Subcutaneous adipose tissue (tissue), 4 donors: ENCODE measurements around the gene VTI1A. TPM values are rescaled to one million over a fixed set of nuclear protein-coding genes. Genes with fewer than 3 reads are reported as not detected.

Experiments used
- CTCF ChIP-seq: fragments of 450-650 bp; IDR thresholded peaks from one replicate; pipeline ENCODE4 v1.5.1; 2016; ENCODE audit warnings: low read depth, mild to moderate bottlenecking, control low read depth, antibody characterized with exemption, moderate library complexity
- total RNA-seq, 4 donors: library from RNA; depleted of rRNA; stranded (reverse); fragments of >200 nt; gene quantifications; one replicate each; pipeline ENCODE4 v1.1.0, GENCODE V29; 2016

The VTI1A gene
- total RNA-seq, 4 donors from 2014 or later: 48.4 to 70.3 (median 61.9) TPM

- no peak for TF ChIP-seq CTCF
Observed at GRCh38 chr10:112698818-112699164, 251.8 kb downstream of the VTI1A start.

- TF ChIP-seq CTCF: no peak
Observed at GRCh38 chr10:112700215-112700671, 253.2 kb downstream of the VTI1A start.

GRCh38 chr10:112701211-112701877, 254.3 kb downstream of the VTI1A start:
- TF ChIP-seq CTCF: no peak

- TF ChIP-seq CTCF: no peak
Observed at GRCh38 chr10:112701878-112702255, 254.9 kb downstream of the VTI1A start.

- TF ChIP-seq CTCF: no peak
Observed at GRCh38 chr10:112706577-112706976, 259.6 kb downstream of the VTI1A start.

GRCh38 chr10:112708461-112708860, 261.4 kb downstream of the VTI1A start:
- no peak for TF ChIP-seq CTCF

- no peak for TF ChIP-seq CTCF
Observed at GRCh38 chr10:112710528-112710927, 263.5 kb downstream of the VTI1A start.
